HG02852 (cell line): ENCODE data around the gene FLT3LG.
"Not testable (repeated sequence)": the region's sequence is repeated elsewhere in the genome, so short reads cannot be mapped to it uniquely, and the experiment has no call there.

Source experiments
- ATAC-seq: cut with Tn5 transposase; IDR thresholded peaks from one replicate; pipeline ENCODE4 v1.9.1; 2021; ENCODE audit warnings: mild to moderate bottlenecking, moderate library complexity; ENCODE audit not compliant: unreplicated experiment

The FLT3LG gene

DNA sequence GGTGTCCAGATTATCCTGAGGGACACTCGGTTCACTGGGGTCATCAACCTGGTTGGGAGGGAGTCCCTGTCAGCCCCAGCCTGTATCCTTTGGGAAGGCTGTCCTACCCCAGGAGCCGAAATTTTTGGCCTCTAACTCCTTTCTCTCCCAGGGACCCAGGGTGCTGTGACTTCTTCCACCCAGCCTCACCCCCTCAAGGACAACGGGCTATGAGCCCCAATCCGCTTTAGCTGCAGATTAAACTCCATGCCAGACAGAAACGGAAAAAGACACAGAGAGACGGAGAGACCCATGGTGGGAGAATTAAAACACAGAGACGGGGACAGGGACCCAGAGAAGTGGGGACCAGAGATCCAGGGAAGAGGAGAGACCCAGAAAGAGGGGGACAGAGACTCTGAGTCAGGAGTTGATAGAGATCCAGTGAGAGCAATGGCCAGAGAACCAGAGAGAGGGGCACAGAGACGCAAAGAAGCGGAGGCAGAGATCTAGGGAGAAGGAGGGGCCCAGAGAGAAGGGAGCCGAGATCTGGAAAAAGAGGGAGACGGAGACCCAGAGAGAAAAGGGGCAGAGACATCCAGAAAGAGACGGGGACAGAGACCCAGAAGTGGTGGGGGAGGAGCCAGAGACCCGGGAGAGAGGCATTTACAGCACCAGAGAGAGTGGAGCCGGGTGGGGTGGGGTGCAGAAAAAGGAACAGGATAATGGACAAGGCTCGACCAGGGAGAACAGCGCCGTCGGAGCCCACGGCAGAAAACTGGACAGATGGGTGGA is 33.4 kb upstream of the FLT3LG start:
- no peak for ATAC-seq

DNA sequence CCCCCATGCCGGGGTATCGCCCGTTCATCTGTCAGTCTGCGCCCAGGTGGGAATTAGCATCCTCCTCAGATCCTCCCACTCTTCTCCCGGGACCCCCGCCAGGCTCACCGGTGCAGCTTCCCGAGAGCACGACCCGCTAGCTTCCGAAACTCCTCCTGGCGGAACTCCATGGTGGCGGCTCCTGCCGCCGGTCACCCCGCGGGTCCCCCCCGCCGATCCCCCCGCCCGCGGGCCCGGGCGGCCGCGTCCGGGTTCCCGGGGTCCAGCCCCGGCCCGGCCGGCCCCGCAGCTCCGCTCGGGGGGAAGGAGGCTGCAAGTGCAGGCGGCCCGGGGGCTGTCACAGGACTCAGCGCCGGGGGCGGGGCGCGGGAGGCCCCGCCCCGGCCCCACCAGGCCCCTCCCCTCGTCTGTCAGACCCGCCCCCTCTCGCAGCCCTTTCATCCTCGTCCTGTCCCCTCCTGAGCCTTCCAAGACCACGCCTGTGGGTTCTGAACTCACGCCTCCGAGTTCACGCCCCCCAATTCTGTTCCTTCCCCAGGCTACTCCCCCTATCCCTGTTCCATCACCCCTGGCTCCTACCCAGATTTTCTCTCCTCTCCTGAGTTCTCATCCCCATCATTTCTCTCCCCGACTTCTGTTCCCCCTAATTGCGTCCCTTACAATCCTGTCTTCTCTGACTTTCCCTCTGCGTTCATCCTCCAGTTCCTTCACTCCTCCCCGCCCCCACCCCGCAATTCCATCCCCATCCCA is 32.6 kb upstream of the FLT3LG start, which contains the start of gene SLC17A7:
Gene SLC17A7, minus strand, starts transcription at position 318 of the 750 bp plus-strand sequence. Its CDS starts 148 bp downstream, at position 170.
- ATAC-seq = no peak

DNA sequence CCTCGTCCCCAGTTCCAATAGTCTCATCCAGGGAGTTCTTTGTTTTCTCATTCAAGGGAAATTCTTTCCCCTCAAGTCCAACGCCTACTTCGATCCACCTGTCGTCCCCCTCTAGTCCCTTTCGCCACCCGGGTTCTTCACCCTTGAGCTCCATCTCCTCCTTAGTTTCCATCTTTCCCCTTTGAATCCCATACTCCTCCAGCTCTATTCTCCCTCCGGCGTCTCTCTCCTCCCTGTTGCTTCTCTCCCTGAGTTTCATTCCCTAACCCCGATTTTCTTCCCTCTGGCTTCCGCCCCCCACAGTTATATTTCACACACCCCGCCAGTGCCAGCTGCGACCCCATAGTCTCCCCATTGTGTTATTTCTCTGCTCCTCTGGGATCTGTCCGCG is 32.1 kb upstream of the FLT3LG start:
- no peak for ATAC-seq

DNA sequence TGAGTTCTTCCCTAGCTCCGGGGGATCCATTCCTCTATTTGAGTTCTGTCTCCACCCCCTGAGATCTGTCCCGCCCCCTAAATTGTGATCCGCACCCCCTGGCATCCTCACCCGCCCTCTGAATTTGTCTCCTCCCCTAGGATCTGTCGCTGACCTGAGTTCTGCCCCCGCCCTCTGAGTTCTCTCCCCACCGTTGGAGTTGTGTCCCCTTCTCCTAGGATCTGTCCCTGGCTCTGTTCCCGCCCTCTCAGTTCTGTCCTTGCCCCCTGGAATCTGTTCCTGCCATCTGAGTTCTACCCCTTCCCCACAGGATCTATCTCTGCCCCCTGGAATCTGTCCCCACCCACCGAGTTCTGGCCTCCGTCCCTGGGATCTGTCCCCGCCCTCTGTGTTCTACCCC is 31.7 kb upstream of the FLT3LG start:
- ATAC-seq = no peak

DNA sequence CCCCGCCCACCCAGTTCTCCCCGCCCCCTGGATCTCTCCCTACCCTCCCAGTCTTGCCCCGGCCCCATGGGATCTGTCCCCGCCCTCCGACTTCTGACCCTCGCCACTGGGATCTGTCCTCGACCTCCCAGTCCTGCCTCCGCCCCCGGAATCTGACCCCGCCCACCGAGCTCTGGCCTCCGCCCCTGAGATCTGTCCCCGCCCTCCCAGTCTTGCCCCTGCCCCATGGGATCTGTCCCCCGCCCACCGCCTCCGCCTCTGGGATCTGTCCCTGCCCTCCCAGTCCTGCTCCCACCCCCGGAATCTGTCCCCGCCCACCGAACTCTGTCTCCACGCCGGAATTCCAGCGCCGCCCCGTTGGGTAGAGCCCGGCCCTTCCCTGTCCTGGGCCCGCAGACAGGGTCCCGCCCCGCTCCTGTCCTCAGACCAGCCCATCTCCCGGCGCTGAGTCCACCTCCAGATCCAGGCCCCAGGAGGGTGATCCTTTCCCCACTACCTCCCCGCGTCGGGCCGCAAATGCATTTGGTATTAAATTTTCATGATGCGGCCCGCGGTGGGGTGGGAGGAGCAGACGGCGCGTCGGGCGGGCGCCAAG is 31.1 kb upstream of the FLT3LG start:
- ATAC-seq = no peak

DNA sequence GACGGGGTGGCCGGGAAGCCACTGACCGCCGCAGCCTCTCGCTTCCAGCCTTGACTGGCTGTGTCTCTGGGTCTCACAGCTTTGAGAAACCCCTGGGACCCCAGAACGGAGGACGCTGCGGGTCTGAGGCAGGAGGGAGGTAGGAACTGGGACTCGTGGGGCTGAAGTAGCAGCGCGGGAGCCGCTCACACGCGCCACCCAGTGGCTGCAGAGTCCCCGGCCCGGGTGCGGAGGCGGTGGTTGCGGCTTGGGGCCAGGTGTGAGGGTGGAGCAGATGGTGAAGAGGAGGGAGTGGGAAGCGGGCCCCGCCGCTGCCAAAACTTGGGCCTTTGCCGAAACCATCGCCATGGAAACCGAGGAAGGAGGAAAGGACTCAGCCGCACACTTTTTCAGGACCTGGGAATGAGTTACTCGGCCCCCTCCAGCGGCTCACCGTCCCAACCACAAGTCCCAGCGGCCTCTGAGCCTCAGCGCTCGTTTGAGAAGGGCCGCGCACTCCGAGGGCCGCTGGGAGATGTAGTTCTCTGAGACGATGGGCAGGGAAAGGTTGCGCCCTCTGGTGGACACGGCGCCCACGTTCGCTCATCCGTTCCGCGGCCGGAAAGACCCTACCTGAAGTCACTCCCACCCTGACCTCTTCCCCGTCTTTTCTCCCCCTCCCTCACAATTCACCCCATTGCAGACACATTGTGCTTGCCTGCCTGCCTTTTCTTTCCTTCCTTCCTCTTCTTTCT is 30.5 kb upstream of the FLT3LG start:
- ATAC-seq = peak; percentile 73

DNA sequence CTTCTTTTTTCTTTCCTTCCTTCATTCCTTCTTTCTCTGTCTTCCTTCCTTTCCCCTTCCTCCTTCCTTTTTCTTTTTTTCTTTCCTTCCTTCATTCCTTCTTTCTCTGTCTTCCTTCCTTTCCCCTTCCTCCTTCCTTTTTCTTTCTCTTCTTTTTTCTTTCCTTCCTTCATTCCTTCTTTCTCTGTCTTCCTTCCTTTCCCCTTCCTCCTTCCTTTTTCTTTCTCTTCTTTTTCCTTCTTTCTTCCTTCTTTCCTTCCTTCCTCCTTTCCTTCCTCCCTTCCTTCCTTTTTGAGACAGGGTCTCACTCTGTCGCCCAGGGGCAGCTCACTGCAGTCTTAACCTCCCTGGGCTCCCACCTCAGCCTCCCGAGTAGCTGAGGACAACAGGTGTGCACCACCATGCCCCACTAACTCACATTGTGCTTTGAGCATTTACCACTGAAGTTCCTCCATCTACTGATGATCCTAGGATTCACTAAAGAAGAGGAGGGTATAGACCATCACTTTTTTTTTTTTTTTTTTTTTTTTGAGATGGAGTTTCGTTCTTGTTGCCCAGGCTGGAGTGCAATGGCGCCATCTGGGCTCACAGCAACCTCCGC is 29.8 kb upstream of the FLT3LG start:
- not testable (repeated sequence) for ATAC-seq

DNA sequence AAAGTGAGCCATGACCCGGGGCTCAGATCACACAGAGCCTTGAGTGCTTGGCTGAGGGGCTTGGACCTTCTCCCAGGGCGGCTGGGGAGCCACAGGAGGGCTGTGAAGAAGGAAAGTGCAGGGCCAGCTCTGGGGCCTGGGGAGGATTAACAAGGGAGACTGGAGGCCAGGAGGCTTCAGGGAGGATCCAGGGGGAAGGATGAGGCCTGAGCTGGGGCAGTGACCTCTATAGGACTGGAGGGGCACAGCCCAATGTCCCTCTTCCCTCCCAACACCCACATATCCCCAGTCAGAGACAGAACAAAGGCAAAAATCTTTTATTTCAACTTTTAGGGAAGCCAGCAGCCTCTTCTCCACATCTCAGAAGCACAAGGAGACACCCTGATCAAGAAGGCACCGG is 28.0 kb upstream of the FLT3LG start:
- no peak for ATAC-seq

DNA sequence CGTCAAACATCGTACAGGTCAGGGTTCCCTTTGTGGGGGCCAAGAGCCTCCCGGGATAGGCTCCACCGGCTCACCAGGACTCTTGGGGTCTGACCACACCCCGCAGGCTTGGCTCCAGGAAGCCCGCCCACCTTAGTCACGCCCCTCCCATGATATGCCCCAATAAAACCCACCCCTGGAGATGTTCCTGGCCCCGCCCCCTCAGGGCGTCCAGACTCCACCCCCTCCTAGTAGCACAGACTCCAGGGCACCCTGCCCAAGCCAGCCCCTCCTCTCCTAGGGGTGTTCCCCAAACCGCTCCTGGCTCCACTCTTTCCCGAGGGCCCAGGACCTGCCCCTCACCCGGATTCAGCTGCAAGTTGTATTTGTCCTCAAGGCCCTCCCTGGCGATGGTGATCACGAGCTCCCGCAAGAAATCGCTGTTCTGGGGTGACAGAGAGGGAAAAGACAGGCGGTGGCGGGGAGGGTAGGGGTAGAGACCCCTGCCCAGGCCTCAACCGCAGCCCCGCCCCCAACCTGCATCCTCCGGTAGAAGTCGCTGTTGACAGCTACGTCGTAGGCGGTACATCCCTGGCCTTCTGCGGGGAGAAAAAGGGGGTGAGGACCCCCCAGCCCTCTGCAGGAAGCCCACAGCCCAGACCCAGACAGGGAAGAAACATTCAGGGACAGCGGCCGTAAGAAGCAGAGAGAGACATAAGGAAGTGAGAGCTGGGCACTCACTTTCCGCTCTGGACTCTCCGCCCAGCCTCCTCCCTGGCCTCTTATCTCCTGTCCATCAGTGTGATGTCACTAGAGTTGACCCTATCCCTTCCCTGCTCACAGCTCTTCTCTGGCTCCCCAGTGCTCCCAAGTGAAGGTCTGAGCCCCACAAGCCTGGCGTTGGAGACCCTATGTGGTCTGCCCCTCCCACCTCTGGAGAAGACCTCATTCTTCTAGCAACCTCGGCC is 26.3 kb upstream of the FLT3LG start:
- ATAC-seq = no peak

DNA sequence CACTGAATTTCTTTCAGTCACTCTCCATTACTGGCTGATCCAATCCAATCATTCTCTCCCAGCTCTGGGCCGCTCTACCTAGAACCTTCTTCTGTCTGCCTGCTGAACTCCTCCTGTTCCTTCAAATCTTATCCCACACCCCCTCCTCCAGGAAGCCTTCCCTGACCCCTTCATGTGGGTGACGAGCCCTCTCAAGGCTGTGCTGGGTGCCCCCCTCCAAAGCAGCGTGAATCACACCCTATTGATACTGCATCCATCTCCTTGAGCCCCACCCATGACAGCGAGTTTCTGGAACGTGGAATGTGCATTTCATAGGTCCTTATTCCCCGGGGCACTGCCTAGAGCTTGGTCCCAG is 25.6 kb upstream of the FLT3LG start:
- no peak for ATAC-seq

DNA sequence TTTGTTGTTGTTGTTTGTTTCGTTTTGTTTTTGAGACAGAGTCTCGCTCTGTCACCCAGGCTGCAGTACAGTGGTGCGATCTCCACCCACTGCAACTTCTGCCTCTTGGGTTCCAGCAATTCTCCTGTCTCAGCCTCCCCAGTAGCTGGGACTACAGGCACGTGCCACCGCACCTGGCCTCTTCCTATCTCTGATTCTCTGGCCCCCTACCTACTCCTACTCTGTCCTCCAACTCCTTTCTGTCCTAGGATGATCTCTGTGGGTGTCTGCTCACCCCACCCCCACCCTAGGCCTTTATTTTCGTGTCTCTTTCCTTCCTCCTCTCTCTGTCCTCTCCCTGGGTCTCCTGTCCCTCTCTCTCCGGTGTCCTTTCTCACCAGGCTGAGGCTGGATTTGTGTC is 23.6 kb upstream of the FLT3LG start:
- no peak for ATAC-seq

DNA sequence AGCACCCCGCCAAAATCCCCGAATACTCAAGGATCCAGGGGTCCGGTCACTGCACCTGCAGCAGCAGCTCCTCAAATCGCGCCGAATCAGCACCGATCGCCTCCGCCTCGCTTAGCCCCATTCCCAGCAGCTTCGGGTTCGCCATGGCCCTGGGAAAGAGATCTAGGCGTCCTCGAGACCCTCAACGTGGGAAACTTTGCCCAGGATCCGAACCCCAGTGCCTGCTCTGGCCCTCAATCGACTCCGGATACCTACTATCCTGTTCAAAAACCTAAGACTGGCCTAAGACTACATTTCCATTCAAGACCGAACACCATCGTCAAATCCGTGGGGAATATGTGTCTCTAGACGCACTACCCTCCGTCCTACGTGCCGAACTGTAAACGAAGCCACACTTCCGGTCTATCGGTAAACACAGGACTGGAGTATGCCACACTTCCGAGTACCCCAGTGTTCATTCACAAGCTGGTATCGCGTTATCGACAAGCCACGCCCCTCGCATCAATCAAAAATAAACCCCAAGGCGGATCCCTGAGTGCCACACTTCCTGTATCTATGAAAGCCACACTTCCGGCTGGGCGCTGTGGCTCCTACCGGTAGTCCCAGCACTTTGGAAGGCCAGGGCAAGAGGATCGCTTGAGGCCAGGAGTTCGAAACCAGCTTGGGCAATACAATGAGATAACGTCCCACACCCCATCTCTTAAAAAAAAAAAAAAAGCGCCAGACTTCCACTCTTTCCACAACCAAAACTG is 22.4 kb upstream of the FLT3LG start, which contains the start of gene PIH1D1:
Gene PIH1D1, minus strand, starts transcription at position 385 of the 752 bp plus-strand sequence. Its CDS starts 240 bp downstream, at position 145.
- peak; percentile 53 for ATAC-seq

DNA sequence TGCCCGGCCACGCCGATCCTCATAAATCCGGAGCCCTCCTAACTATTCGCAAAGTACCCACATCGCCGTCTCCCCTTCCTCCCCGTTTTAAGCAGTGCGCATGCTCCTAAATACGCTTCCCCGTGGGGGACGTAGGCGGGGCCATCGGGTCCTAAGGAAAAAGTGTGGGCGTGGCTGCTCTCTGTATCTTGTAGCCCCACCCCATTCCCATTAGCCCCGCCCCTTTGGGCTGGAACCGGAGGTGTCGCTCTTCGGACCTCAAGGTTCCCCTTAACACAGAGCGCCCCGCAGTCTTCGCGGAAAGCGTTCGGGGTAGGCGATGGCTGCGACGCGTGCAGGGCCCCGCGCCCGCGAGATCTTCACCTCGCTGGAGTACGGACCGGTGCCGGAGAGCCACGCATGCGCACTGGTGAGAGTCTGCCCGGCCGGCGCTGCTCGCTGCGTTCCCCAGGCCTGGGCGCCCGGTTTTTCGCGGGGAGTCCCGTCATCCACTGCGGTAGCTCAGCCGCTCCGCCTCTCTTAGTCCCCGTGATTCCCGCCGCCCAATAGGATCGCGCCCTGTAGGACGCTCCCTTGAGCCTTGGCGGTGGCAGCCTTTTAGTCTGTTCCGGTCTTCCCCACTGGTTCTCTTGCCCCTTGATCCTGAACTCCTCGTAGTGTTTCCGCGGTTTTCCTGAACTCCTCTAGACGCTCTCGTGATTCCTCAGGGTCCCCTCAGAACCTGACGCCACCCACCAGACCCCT is 20.8 kb upstream of the FLT3LG start, which contains the start of gene ALDH16A1:
Gene ALDH16A1, plus strand, starts transcription at position 213 of the 744 bp plus-strand sequence. Its CDS starts 107 bp downstream, at position 320.
- ATAC-seq = peak; percentile 76

DNA sequence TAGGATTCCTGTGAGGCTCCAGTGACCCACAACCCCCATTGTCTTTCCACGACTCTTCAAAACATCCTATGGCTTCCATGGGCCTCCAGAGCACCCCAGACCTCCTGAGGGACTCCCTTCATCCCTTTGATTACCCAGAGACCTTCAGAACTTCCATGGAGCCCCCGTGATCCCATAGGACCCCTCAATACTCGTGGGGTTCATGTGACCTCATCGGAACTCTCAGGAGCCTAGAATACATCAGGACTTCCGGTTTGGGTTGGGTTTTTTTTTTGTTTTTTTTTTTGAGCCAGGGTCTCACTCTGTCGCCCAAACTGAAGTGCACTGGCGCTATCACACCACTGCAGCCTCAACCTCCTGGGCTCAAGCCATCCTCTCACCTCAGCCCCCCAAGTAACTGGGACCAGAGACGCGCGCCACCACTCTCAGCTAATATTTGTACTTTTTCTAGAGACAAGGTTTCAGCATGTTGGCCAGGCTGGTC is 20.2 kb upstream of the FLT3LG start:
- ATAC-seq = no peak

DNA sequence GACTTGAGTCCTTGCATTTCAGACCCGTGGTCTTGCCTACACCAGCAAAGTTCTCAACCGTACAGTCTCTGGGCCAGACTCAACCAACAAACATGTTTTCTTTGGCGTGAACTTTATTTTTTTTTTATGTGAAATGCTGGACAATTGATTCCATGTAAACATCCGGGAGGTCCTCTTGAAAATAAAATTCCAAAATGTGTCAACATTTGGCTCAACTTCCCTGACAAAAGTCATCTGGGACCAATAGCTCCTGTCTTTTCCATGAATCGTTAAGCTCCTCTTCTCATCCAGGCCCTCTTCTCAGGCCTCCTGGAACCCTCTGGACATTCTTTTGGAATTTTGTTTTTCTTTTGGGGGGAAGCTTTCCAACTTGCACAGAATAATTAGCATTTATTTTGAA is 18.2 kb upstream of the FLT3LG start:
- no peak for ATAC-seq

DNA sequence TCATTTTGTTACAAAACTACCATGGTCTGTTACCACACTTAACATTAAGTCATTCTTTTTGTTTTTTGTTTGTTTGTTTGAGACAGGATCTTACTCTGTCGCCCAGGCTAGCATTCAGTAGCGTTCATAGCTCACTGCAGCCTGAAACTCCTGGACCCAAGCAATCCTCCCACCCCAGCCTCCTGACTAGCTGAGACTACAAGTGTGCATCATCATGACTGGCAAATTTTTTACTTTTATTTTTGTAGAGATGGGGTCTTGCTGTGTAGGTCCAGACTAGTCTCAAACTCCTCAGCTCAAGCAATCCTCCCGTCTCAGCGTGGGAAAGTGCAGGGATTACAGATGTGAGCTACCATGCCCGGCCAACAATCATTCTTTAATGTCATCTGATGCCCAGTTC is 17.7 kb upstream of the FLT3LG start:
- no peak for ATAC-seq

DNA sequence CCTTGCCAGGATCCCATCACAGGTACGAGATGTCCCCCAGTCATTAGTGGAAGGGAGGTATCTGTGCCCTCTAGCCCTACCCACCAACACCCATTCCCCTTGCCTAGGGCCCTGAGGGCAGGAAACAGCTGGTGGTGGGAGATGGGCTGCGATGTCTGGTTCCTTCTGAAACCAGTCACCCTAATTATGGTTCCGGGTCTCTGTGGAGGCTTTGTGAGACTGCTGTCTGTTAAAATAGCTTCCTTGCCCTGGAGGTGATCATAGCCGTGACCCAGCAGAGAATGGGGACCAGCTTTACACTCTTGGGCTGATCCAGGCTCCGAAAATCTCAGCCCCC is 15.5 kb upstream of the FLT3LG start:
- ATAC-seq = no peak

DNA sequence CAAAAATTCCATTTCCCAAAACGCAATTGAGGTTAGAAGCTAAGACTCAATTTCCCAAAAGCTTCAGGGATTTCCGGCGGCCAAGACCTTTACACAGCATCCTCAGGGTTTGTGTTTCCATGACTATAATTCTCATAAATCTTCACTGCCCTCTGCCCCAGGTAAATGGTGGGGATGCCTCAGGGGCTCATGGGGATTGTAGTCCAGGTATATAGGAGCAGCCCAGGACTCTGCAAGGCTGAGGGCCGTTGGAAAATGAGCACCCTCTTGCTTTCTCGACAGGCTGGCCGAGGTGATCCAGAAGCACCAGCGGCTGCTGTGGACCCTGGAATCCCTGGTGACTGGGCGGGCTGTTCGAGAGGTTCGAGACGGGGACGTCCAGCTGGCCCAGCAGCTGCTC is 14.6 kb upstream of the FLT3LG start:
- ATAC-seq = no peak
